Measurements from ENCODE around the gene GPR35. TPM values are rescaled to one million over a fixed set of nuclear protein-coding genes. Genes with fewer than 3 reads are reported as not detected.
A peak's percentile ranks its signal among the peaks of the same experiment; 100 is the strongest.

Gene GPR35
- total and polyA plus RNA-seq, 2 of the 13 experiments (the other 11 are each of a cell fraction or from before 2014, with no cell fraction given): 27.1 to 44.2 TPM

- TF ChIP-seq ZNF687 (CRISPR knock-in tag; IDR thresholded peaks at IDR 0.05) (peak; percentile 86), SRSF9 (IDR thresholded peaks at IDR 0.05; ENCODE audit: borderline replicate concordance, insufficient read depth, low read depth, low read length, poor library complexity, severe bottlenecking) (no peak), E2F1 (CRISPR knock-in tag; IDR thresholded peaks at IDR 0.05) (0 out of 2 replicates have a peak, but pooled peaks have one; percentile 64), SRF (IDR thresholded peaks at IDR 0.05; ENCODE audit: low read depth, low read length) (peak; percentile 64; the same call in 1 of the 2 replicates), ZBTB3 (CRISPR knock-in tag; IDR thresholded peaks at IDR 0.05; ENCODE audit: borderline replicate concordance, low read depth) (peak; percentile 87; the same call in 1 of the 2 replicates), NFE2L2 (IDR thresholded peaks at IDR 0.05; ENCODE audit: low read length) (no peak), CCDC6 (CRISPR knock-in tag; IDR thresholded peaks at IDR 0.05) (peak; percentile 11; the same call in 1 of the 2 replicates), ZNF777 (CRISPR knock-in tag; IDR thresholded peaks at IDR 0.05) (0 out of 2 replicates have a peak, but pooled peaks have one; percentile 47), ZSCAN29 (CRISPR knock-in tag; conservative IDR thresholded peaks at IDR 0.05) (no peak; the same call in 1 of the 2 replicates), WIZ (CRISPR knock-in tag; IDR thresholded peaks at IDR 0.05) (peak; percentile 94; the same call in 1 of the 2 replicates), HES4 (CRISPR knock-in tag; IDR thresholded peaks at IDR 0.05; ENCODE audit: borderline replicate concordance) (no peak), ZNF382 (CRISPR knock-in tag; IDR thresholded peaks at IDR 0.05; ENCODE audit: borderline replicate concordance) (no peak), ZNF446 (CRISPR knock-in tag; IDR thresholded peaks at IDR 0.05) (peak; percentile 91), ZSCAN31 (CRISPR knock-in tag; IDR thresholded peaks at IDR 0.05; ENCODE audit: low read depth) (0 out of 2 replicates have a peak, but pooled peaks have one; percentile 73), HNRNPH1 (optimal IDR thresholded peaks at IDR 0.05; ENCODE audit: low read depth, low read length) (no peak), GFI1 (CRISPR knock-in tag; IDR thresholded peaks at IDR 0.05; ENCODE audit: borderline replicate concordance) (peak; percentile 93), NFYB (CRISPR knock-in tag; IDR thresholded peaks at IDR 0.05) (peak; percentile 86), ATRX (CRISPR knock-in tag; IDR thresholded peaks at IDR 0.05; ENCODE audit: borderline replicate concordance) (no peak), ZNF512B (CRISPR knock-in tag; IDR thresholded peaks at IDR 0.05; ENCODE audit: borderline replicate concordance) (no peak)
Measured at GRCh38 chr2:240586198-240586918, 38.9 kb upstream of the GPR35 start, which contains the start of gene CAPN10 (continued).
